Chondrocyte (in vitro differentiated cells): ENCODE data around the gene TGFBRAP1. TPM values are rescaled to one million over a fixed set of nuclear protein-coding genes. Genes with fewer than 3 reads are reported as not detected.

Source experiments
- DNase-seq: peaks from one replicate; pipeline ENCODE4 v3.0.0; 2021; ENCODE audit warnings: mixed read lengths, low spot score
- H3K27ac Mint-ChIP-seq: one replicate; pipeline ENCODE4 v1.8.0; 2021; ENCODE audit warnings: mild to moderate bottlenecking, moderate library complexity, mixed read lengths; ENCODE audit not compliant: unreplicated experiment
- H3K27me3 Mint-ChIP-seq: 2 replicates; pipeline ENCODE4 v1.8.0; 2021; ENCODE audit warnings: low read depth, mixed read lengths
- H3K36me3 Mint-ChIP-seq: 2 replicates; pipeline ENCODE4 v1.8.0; 2021; ENCODE audit warnings: low read depth, mixed read lengths
- H3K4me1 Mint-ChIP-seq: 2 replicates; pipeline ENCODE4 v1.8.0; 2021; ENCODE audit warnings: low read depth, mild to moderate bottlenecking, mixed read lengths
- H3K4me3 Mint-ChIP-seq: one replicate; pipeline ENCODE4 v1.8.0; 2021; ENCODE audit warnings: mild to moderate bottlenecking, moderate library complexity, mixed read lengths; ENCODE audit not compliant: unreplicated experiment
- H3K9me3 Mint-ChIP-seq: 2 replicates; pipeline ENCODE4 v1.8.0; 2021; ENCODE audit warnings: low read depth, mixed read lengths
- total RNA-seq: library from RNA; stranded (reverse); gene quantifications from 3 replicates; pipeline ENCODE4 v1.2.1, GENCODE V29; 2021
- TF ChIP-seq, protein P1 (sequence below): fragments of 200-600 bp; sonication (generic); IDR thresholded peaks from 2 replicates; pipeline ENCODE4 v1.5.0; 2021; ENCODE audit warnings: antibody characterized with exemption, mild to moderate bottlenecking, moderate library complexity

The TGFBRAP1 gene
- total RNA-seq, 1 donor from 2014 or later, result 18.3 TPM

DNA sequence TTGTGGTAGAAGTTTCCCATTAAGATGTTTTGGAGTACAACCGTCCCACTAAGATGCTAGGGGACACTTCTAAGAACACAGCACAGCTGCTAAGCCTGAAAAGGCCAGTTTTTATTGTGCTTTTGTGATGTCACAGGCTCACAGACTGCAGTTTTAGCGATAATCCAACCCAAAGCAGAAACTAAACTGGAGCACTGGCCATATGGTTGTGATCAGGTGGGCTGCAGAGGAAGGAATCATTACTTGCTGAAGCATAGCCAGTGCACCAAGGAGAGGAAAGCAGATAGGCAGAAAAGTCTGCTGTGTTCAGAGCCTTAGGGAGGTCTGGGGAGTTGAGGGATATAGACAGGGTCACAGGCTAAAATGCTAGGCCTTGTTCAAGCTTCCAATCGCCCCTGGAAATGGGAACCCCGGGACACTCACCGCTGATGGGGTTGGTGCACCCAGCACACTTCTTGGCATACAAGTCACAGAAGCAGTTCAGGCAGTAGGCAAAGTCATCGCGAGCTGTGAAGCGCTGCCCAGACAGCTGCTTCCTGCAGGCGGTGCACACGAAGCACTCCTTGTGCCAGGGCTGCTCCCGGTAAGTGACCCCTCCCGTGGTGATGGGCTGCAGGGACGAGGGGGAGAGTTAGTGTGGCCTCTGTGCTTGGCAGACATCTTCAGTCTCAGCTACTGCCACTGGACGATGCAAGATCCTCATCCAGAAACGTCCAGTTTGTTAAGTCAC lies 33.5 kb upstream of the TGFBRAP1 start:
- no peak for DNase-seq
- TF ChIP-seq, protein P1, sequence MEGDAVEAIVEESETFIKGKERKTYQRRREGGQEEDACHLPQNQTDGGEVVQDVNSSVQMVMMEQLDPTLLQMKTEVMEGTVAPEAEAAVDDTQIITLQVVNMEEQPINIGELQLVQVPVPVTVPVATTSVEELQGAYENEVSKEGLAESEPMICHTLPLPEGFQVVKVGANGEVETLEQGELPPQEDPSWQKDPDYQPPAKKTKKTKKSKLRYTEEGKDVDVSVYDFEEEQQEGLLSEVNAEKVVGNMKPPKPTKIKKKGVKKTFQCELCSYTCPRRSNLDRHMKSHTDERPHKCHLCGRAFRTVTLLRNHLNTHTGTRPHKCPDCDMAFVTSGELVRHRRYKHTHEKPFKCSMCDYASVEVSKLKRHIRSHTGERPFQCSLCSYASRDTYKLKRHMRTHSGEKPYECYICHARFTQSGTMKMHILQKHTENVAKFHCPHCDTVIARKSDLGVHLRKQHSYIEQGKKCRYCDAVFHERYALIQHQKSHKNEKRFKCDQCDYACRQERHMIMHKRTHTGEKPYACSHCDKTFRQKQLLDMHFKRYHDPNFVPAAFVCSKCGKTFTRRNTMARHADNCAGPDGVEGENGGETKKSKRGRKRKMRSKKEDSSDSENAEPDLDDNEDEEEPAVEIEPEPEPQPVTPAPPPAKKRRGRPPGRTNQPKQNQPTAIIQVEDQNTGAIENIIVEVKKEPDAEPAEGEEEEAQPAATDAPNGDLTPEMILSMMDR, result no peak
- Mint-ChIP-seq H3K27ac (no peak overlapping the region), H3K4me3 (no peak overlapping the region), H3K9me3 (no peaks in the 10 kb centered on the region), H3K36me3 (peaks cover 58% of the 10 kb centered on the region), H3K4me1 (peaks cover 9% of the 10 kb centered on the region), H3K27me3 (no peaks in the 10 kb centered on the region)

DNA sequence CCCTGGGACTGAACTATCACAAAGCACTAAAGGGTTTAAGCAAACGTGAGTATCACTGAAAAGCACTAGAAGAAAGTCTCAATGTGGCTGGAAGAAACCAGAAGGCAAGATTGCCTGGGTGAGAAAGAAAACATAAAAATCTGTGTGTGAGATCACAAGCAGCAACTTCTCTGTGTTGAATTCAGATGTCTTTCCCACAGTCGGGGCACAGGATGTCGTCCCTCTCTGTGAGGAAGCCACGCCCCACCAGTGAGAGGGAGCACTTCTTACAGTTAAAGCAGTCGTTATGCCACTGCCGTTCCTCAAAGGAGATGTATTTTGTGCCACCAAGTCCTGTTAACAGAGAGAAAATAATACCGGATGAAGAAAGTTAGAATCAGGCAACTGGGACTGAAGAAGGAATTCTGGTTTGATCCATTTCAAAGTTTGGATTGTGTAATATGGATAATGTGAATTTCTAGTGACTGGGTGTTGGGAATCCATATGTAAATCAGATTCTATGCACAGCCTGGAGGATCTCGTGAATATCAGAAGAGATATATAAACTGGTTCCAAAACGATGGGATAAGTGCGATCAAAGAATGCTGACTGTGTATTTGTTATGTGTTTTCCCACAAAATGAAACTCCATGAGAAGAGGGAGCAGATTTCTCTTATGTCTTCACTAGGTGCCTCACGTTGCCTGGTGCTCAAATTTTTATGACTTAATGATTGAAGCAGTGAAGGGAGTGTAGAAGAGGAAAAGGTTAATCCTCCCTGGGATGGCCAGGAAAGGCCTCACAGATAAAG lies 31.8 kb upstream of the TGFBRAP1 start:
- H3K36me3 Mint-ChIP-seq, result peaks cover 58% of the 10 kb centered on the region
- no peak overlapping the region for H3K4me3 Mint-ChIP-seq
- TF ChIP-seq, protein P1, result no peak
- no peak for DNase-seq
- H3K9me3 Mint-ChIP-seq, result peaks cover 7% of the 10 kb centered on the region
- H3K27me3 Mint-ChIP-seq, result no peaks in the 10 kb centered on the region
- no peak overlapping the region for H3K27ac Mint-ChIP-seq
- H3K4me1 Mint-ChIP-seq, result peaks cover 9% of the 10 kb centered on the region

DNA sequence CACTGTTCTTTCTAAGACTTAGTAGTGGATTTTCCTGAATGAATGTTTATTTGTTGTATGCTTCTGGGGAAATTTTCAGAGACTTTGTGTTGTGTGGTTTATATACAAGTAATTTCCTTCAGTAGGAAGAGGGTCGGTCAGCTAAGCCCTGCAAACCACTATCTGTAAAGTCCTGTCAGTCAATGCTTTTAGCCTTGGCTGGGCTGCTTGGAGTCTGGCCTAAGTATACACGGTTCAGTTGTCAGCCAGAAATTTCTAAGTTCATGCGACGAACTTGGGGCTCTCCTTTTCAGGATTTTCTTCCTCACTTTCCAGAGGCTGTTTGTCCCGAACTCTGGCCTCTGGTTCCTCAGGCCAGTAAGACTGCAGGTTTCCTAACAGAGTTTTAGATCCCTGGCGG lies 29.1 kb upstream of the TGFBRAP1 start:
- H3K4me3 Mint-ChIP-seq, result no peak overlapping the region
- H3K27me3 Mint-ChIP-seq, result no peaks in the 10 kb centered on the region
- TF ChIP-seq, protein P1, result no peak
- H3K27ac Mint-ChIP-seq, result no peak overlapping the region
- H3K9me3 Mint-ChIP-seq, result peaks cover 7% of the 10 kb centered on the region
- H3K36me3 Mint-ChIP-seq, result peaks cover 41% of the 10 kb centered on the region
- DNase-seq, result no peak
- H3K4me1 Mint-ChIP-seq, result peaks cover 9% of the 10 kb centered on the region

DNA sequence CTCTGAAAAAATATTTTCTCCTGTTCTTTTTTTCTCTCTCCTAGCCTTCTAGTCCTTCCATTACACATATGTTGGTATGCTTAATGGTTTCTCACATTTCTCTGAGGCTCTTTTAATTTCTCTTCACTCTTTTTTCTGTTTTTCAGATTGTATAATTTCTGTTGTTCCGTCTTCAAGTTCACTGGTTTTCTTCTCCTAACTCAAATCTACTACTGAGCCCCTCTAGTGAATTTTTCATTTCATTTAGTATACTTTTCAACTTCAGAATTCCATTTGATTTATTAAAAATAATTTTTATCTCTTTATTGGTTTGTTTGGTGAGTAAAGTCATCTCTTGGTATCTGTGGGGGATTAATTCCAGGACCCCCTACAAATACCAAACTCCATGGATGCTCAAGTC lies 27.6 kb upstream of the TGFBRAP1 start:
- H3K4me3 Mint-ChIP-seq, result no peak overlapping the region
- TF ChIP-seq, protein P1, result no peak
- H3K27ac Mint-ChIP-seq, result no peak overlapping the region
- H3K4me1 Mint-ChIP-seq, result peaks cover 9% of the 10 kb centered on the region
- no peaks in the 10 kb centered on the region for H3K27me3 Mint-ChIP-seq
- no peak for DNase-seq
- H3K9me3 Mint-ChIP-seq, result peaks cover 7% of the 10 kb centered on the region
- H3K36me3 Mint-ChIP-seq, result peaks cover 33% of the 10 kb centered on the region

DNA sequence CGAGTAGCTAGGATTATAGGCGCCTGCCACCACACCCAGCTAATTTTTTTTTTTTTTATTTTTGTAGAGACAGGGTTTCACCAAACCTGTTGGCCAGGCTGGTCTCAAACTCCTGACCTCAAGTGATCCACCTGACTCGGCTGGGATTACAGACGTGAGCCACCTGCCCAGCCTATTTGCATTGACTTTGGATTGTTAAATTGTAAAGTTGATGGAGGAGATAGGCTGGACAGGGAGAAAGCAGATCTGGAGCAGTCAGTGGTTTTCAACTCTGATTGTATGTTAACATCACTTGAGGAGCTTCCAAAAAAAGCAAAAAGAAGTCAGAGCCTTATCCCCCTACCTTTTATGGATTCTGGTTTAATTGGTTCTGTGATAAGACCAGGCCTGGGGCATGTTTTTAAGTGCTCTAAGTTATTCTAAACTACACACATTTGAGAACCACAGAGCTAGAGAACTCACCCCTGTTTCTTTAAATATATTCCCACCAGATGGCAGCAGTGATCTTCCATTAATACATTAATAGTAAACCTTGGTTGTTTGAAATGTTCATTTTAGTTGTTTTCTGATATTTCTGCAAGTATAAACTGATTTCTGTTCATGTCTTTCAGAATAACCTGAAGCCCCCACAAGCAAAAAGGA lies 15.3 kb upstream of the TGFBRAP1 start:
- TF ChIP-seq, protein P1, result peak; percentile 84
- no peaks in the 10 kb centered on the region for H3K9me3 Mint-ChIP-seq
- no peak overlapping the region for H3K4me3 Mint-ChIP-seq
- H3K4me1 Mint-ChIP-seq, result no peaks in the 10 kb centered on the region
- no peaks in the 10 kb centered on the region for H3K27me3 Mint-ChIP-seq
- peak overlapping the region; percentile 12 for H3K27ac Mint-ChIP-seq
- DNase-seq, result no peak
- peaks cover 19% of the 10 kb centered on the region for H3K36me3 Mint-ChIP-seq
